Neural cell (in vitro differentiated cells): Measurements from ENCODE around the gene GALNT13. TPM values are rescaled to one million over a fixed set of nuclear protein-coding genes. Genes with fewer than 3 reads are reported as not detected.

ENCODE experiments used
- H2AFZ ChIP-seq: fragments of 200-600, 300-800 bp; sonication (generic), shearing (Covaris generic); 2 replicates; pipeline ENCODE4 v1.6.0; 2014; ENCODE audit warnings: low read depth, mild to moderate bottlenecking, antibody characterized with exemption, low read length, moderate library complexity
- H3F3A ChIP-seq: fragments of 200-600 bp; shearing (Covaris generic); 2 replicates; pipeline ENCODE4 v1.6.1; 2016; ENCODE audit warnings: mild to moderate bottlenecking, moderate library complexity, mixed read lengths, antibody characterized with exemption, low read length; ENCODE audit not compliant: insufficient read depth, poor library complexity, severe bottlenecking
- H3K27ac ChIP-seq: fragments of 200-600, 300-800 bp; sonication (generic), shearing (Covaris generic); 2 replicates; pipeline ENCODE4 v1.5.1; 2014; ENCODE audit warnings: mild to moderate bottlenecking, low read length, moderate library complexity
- H3K27me3 ChIP-seq: fragments of 300-800, 200-600 bp; sonication (generic), shearing (Covaris generic); 2 replicates; pipeline ENCODE4 v1.6.0; 2014; ENCODE audit warnings: mild to moderate bottlenecking, low read depth, low read length, moderate library complexity; ENCODE audit not compliant: insufficient read depth
- H3K36me3 ChIP-seq: fragments of 300-800, 200-600 bp; sonication (generic), shearing (Covaris generic); 2 replicates; pipeline ENCODE4 v1.5.1; 2014; ENCODE audit warnings: mild to moderate bottlenecking, antibody characterized with exemption, low read length, moderate library complexity; ENCODE audit not compliant: insufficient read depth
- H3K4me2 ChIP-seq: fragments of 300-800, 200-600 bp; sonication (generic), shearing (Covaris generic); 2 replicates; pipeline ENCODE4 v1.6.0; 2014; ENCODE audit warnings: mild to moderate bottlenecking, low read length
- H3K4me3 ChIP-seq: fragments of 300-800, 200-600 bp; sonication (generic), shearing (Covaris generic); 2 replicates; pipeline ENCODE4 v1.5.1; 2014; ENCODE audit warnings: mild to moderate bottlenecking, low read length, moderate library complexity
- H3K79me2 ChIP-seq: fragments of 200-600 bp; shearing (Covaris generic); replicated peaks from 2 replicates; pipeline ENCODE4 v1.6.0; 2014; ENCODE audit warnings: mild to moderate bottlenecking, low read length, moderate library complexity; ENCODE audit not compliant: insufficient read depth
- H3K9ac ChIP-seq: fragments of 300-800, 200-600 bp; sonication (generic), shearing (Covaris generic); 2 replicates; pipeline ENCODE4 v1.6.1; 2016; ENCODE audit warnings: mild to moderate bottlenecking, low read length, mixed read lengths
- H3K9me2 ChIP-seq: fragments of 200-600 bp; shearing (Covaris generic); 2 replicates; pipeline ENCODE4 v1.6.1; 2016; ENCODE audit warnings: mild to moderate bottlenecking, low read length, mixed read lengths; ENCODE audit not compliant: insufficient read depth
- H3K9me3 ChIP-seq: fragments of 200-600, 300-800 bp; sonication (generic), shearing (Covaris generic); 2 replicates; pipeline ENCODE4 v1.6.1; 2016; ENCODE audit warnings: mild to moderate bottlenecking, mixed run types, low read length, moderate library complexity, mixed read lengths
- H4K20me1 ChIP-seq: fragments of 200-600 bp; shearing (Covaris generic); 2 replicates; pipeline ENCODE4 v1.6.1; 2016; ENCODE audit warnings: mild to moderate bottlenecking, mixed run types; ENCODE audit not compliant: insufficient read depth
- CTCF ChIP-seq: fragments of 450-650 bp; IDR thresholded peaks from 2 replicates; pipeline ENCODE4 v1.5.1; 2014; ENCODE audit warnings: antibody characterized with exemption, mild to moderate bottlenecking, moderate library complexity; ENCODE audit not compliant: poor library complexity, severe bottlenecking
- EP300 ChIP-seq: fragments of 450-650 bp; conservative IDR thresholded peaks from 2 replicates; pipeline ENCODE4 v1.6.1; 2014; ENCODE audit warnings: antibody characterized with exemption, mild to moderate bottlenecking, moderate library complexity; ENCODE audit not compliant: poor library complexity, severe bottlenecking
- EZH2 ChIP-seq: fragments of 200-600, 300-800 bp; shearing (Covaris generic), sonication (generic); IDR thresholded peaks from 2 replicates; pipeline ENCODE4 v1.6.1; 2014; ENCODE audit warnings: antibody characterized with exemption, low read length, borderline replicate concordance, mild to moderate bottlenecking; ENCODE audit not compliant: insufficient read depth, poor library complexity, severe bottlenecking
- MXI1 ChIP-seq: fragments of 450-650 bp; conservative IDR thresholded peaks from 2 replicates; pipeline ENCODE4 v1.6.1; 2014; ENCODE audit warnings: antibody characterized with exemption, mild to moderate bottlenecking; ENCODE audit not compliant: poor library complexity, severe bottlenecking
- POLR2AphosphoS5 ChIP-seq: IDR thresholded peaks from 2 replicates; pipeline ENCODE4 v1.6.1; 2012
- RAD21 ChIP-seq: fragments of 450-650 bp; conservative IDR thresholded peaks from 2 replicates; pipeline ENCODE4 v1.6.1; 2014; ENCODE audit warnings: antibody characterized with exemption, mild to moderate bottlenecking, moderate library complexity
- REST ChIP-seq: IDR thresholded peaks from 2 replicates; pipeline ENCODE4 v1.6.1; 2012; ENCODE audit warnings: borderline replicate concordance
- SMC3 ChIP-seq: fragments of 450-650 bp; conservative IDR thresholded peaks from 2 replicates; pipeline ENCODE4 v1.6.1; 2014; ENCODE audit warnings: antibody characterized with exemption, mild to moderate bottlenecking, moderate library complexity; ENCODE audit not compliant: poor library complexity
- TAF1 ChIP-seq: IDR thresholded peaks from 2 replicates; pipeline ENCODE4 v1.6.1; 2012; ENCODE audit warnings: low read depth
- polyA plus RNA-seq: library from polyadenylated mRNA; depleted of rRNA; stranded (reverse); fragments of >200 nt; gene quantifications from 2 replicates; pipeline ENCODE4 v1.2.3, GENCODE V29; 2014

Gene GALNT13
- polyA plus RNA-seq, 1 donor from 2014 or later, result 12.4 TPM

- no peak overlapping the region for H3K27ac ChIP-seq
- H3K79me2 ChIP-seq, result no peaks in the 10 kb centered on the region
- no peak overlapping the region for H3K4me3 ChIP-seq
- no peaks in the 10 kb centered on the region for H3K9me2 ChIP-seq
- no peak overlapping the region for H3K4me2 ChIP-seq
- H3F3A ChIP-seq, result no peaks in the 10 kb centered on the region
- no peaks in the 10 kb centered on the region for H3K9me3 ChIP-seq
- no peak overlapping the region for H3K9ac ChIP-seq
- no peak overlapping the region for H2AFZ ChIP-seq
- no peaks in the 10 kb centered on the region for H3K27me3 ChIP-seq
- TF ChIP-seq RAD21 (no peak), EP300 (no peak), EZH2 (no peak), CTCF (no peak), MXI1 (no peak), REST (no peak), SMC3 (no peak)
- no peaks in the 10 kb centered on the region for H4K20me1 ChIP-seq
- H3K36me3 ChIP-seq, result no peaks in the 10 kb centered on the region
Measured at GRCh38 chr2:154462634-154463033, 590.9 kb downstream of the GALNT13 start.

GRCh38 chr2:154466226-154466625, 594.5 kb downstream of the GALNT13 start:
- no peak for TF ChIP-seq RAD21
- no peak for TF ChIP-seq MXI1
- TF ChIP-seq CTCF, result no peak
- TF ChIP-seq POLR2AphosphoS5, result no peak
- no peak for TF ChIP-seq TAF1
- TF ChIP-seq EZH2, result no peak
- TF ChIP-seq SMC3, result no peak
- TF ChIP-seq EP300, result no peak
- TF ChIP-seq REST, result no peak
- H3K9ac ChIP-seq, result no peak overlapping the region
- H3K27me3 ChIP-seq, result no peaks in the 10 kb centered on the region

More at GRCh38 chr2:154466226-154466625, 594.5 kb downstream of the GALNT13 start:
- H3K27ac ChIP-seq, result no peak overlapping the region
- H3K79me2 ChIP-seq, result no peaks in the 10 kb centered on the region
- no peaks in the 10 kb centered on the region for H4K20me1 ChIP-seq
- H3K4me2 ChIP-seq, result no peak overlapping the region
- H3K9me2 ChIP-seq, result no peaks in the 10 kb centered on the region
- H3F3A ChIP-seq, result no peaks in the 10 kb centered on the region
- H2AFZ ChIP-seq, result no peak overlapping the region
- no peak overlapping the region for H3K4me3 ChIP-seq
- no peaks in the 10 kb centered on the region for H3K9me3 ChIP-seq
- H3K36me3 ChIP-seq, result no peaks in the 10 kb centered on the region
